ENCODE results near the gene SCN4A.

DNA sequence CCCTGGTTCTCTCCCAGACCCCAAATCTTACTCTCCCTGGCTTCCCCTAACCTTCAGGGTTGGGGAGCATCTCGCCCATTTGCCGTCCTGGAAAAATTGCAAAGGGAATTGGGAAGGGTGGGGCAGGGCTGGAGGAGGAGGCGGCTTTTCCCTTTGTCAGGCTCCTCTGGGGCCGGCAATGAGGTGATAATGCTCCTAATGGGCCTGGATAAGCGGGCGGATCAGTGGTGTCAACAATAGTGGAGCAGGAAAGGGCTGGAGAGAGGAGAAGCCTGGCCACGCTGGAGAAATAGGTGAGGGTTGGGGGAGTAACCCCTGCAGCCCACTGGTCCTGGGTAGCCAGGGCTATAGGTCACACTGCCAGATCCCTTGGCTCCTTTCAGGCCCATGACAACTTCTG lies 12.3 kb downstream of the SCN4A start:
- TF ChIP-seq CTCF (IDR thresholded peaks at IDR 0.05; ENCODE audit: low read length) (no peak), EZH2 (IDR thresholded peaks at IDR 0.05; ENCODE audit: borderline replicate concordance, low read length) (no peak)

All from OCI-LY1 (cell line).